PC-9 (cell line): Measurements from ENCODE around the gene SEMA7A.

Source experiments
- CTCF ChIP-seq: fragments of 200-600 bp; sonication (generic); conservative IDR thresholded peaks from 2 replicates; pipeline ENCODE4 v1.6.1; 2017; ENCODE audit warnings: mixed run types, antibody characterized with exemption, mild to moderate bottlenecking, moderate library complexity
- EZH2 ChIP-seq: fragments of 200-600 bp; sonication (generic); IDR thresholded peaks from 2 replicates; pipeline ENCODE4 v1.8.0; 2017; ENCODE audit warnings: antibody characterized with exemption, low read depth

- TF ChIP-seq CTCF (peak; percentile 81), EZH2 (no peak)
Measured at GRCh38 chr15:74375303-74375693, 58.5 kb downstream of the SEMA7A start.
